SH-SY5Y (cell line): Measurements from ENCODE around the gene OR1K1.

ENCODE experiments used
- GATA2 ChIP-seq: IDR thresholded peaks from 2 replicates; pipeline ENCODE4 v1.6.1; 2011; ENCODE audit warnings: mild to moderate bottlenecking, low read depth, low read length
- GATA3 ChIP-seq: IDR thresholded peaks from 2 replicates; pipeline ENCODE4 v1.6.1; 2011; ENCODE audit warnings: low read depth, mild to moderate bottlenecking, low read length, moderate library complexity

- TF ChIP-seq GATA2: no peak
- TF ChIP-seq GATA3: no peak
Measured at GRCh38 chr9:122785269-122785668, 14.7 kb upstream of the OR1K1 start.
